GM12878 (cell line): ENCODE data around the gene DGKB.

ENCODE experiments used
- E2F4 ChIP-seq: IDR thresholded peaks from 2 replicates; pipeline ENCODE4 v1.6.1; 2012; ENCODE audit warnings: low read depth, low read length, improper control_type of control experiment
- NR2C1 ChIP-seq: fragments of 450-650 bp; IDR thresholded peaks from 2 replicates; pipeline ENCODE4 v1.6.1; 2017; ENCODE audit warnings: antibody characterized with exemption, mild to moderate bottlenecking, moderate library complexity
- SPI1 ChIP-seq: IDR thresholded peaks from 2 replicates; pipeline ENCODE4 v1.6.1; 2011; ENCODE audit warnings: low read depth, mild to moderate bottlenecking, low read length, moderate library complexity, borderline replicate concordance; ENCODE audit not compliant: insufficient read depth
- TF ChIP-seq, protein P1 (sequence below): fragments of 450-650 bp; IDR thresholded peaks from 2 replicates; pipeline ENCODE4 v1.6.1; 2017; ENCODE audit warnings: mild to moderate bottlenecking

DNA sequence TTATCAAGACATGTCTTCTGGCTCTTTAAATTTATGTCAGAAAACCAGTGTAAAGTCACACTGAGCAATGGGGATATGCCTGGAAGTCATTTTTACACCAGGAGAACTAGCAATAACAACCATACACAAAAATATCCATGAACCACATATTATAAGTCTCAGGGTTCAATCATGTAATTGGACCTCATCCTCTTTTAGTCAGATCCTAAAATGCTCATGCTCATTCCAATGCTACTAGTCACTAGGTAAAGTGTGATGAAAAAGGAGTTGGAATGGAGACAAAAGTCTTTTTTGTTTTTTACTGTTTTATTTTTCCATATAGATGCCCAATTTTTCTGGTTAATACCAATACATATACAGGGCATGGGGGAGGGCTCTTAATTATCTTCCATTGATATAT, 306.1 kb downstream of the DGKB start:
- TF ChIP-seq, protein P1, sequence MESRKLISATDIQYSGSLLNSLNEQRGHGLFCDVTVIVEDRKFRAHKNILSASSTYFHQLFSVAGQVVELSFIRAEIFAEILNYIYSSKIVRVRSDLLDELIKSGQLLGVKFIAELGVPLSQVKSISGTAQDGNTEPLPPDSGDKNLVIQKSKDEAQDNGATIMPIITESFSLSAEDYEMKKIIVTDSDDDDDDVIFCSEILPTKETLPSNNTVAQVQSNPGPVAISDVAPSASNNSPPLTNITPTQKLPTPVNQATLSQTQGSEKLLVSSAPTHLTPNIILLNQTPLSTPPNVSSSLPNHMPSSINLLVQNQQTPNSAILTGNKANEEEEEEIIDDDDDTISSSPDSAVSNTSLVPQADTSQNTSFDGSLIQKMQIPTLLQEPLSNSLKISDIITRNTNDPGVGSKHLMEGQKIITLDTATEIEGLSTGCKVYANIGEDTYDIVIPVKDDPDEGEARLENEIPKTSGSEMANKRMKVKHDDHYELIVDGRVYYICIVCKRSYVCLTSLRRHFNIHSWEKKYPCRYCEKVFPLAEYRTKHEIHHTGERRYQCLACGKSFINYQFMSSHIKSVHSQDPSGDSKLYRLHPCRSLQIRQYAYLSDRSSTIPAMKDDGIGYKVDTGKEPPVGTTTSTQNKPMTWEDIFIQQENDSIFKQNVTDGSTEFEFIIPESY: no peak
- TF ChIP-seq SPI1 (no peak), E2F4 (no peak), NR2C1 (no peak)
